HepG2 (cell line): ENCODE data around the gene SRP68. TPM values are rescaled to one million over a fixed set of nuclear protein-coding genes. Genes with fewer than 3 reads are reported as not detected.

Experiments
- ATF1 ChIP-seq: IDR thresholded peaks from 2 replicates; pipeline ENCODE4 v1.6.1; 2016; ENCODE audit warnings: mild to moderate bottlenecking, control low read depth
- BCL3 ChIP-seq: sonication (generic); formaldehyde crosslinking; IDR thresholded peaks from 2 replicates; pipeline ENCODE4 v1.5.1; 2020; ENCODE audit warnings: mild to moderate bottlenecking, missing genetic modification reagents, moderate library complexity
- BHLHE40 ChIP-seq: IDR thresholded peaks from 2 replicates; pipeline ENCODE4 v1.6.1; 2011; ENCODE audit warnings: low read length, improper control_type of control experiment
- CCDC6 ChIP-seq: sonication (generic); formaldehyde crosslinking; IDR thresholded peaks from 2 replicates; pipeline ENCODE4 v1.8.1; 2022; ENCODE audit warnings: mild to moderate bottlenecking, missing genetic modification reagents, moderate library complexity
- DNMT3B ChIP-seq: conservative IDR thresholded peaks from 2 replicates; pipeline ENCODE4 v1.6.1; 2016; ENCODE audit warnings: missing biosample characterization, control low read depth
- EP300 ChIP-seq, 3 experiments: sonication (generic) in 1 of 3; formaldehyde crosslinking in 1 of 3; IDR thresholded peaks; 2 replicates each; pipeline versions ENCODE4 v1.5.1 to v1.6.1; 2011 to 2020; ENCODE audit warnings: low read depth in 2 of 3, low read length in 2 of 3, borderline replicate concordance in 1 of 3, improper control_type of control experiment in 1 of 3, mild to moderate bottlenecking in 1 of 3, missing genetic modification reagents in 1 of 3, moderate library complexity in 1 of 3
- FOXC1 ChIP-seq: sonication (generic); formaldehyde crosslinking; IDR thresholded peaks from 2 replicates; pipeline ENCODE4 v1.8.0; 2022; ENCODE audit warnings: mild to moderate bottlenecking, missing genetic modification reagents, borderline replicate concordance
- FOXO1 ChIP-seq: sonication (generic); formaldehyde crosslinking; IDR thresholded peaks from 2 replicates; pipeline ENCODE4 v1.4.0; 2020; ENCODE audit warnings: missing genetic modification reagents
- GPN1 ChIP-seq: sonication (generic); formaldehyde crosslinking; IDR thresholded peaks from 2 replicates; pipeline ENCODE4 v1.5.1; 2020; ENCODE audit warnings: missing genetic modification reagents, borderline replicate concordance
- HOXA3 ChIP-seq: sonication (generic); formaldehyde crosslinking; IDR thresholded peaks from 2 replicates; pipeline ENCODE4 v1.5.0; 2020; ENCODE audit warnings: missing genetic modification reagents
- SIX4 ChIP-seq: sonication (generic); formaldehyde crosslinking; IDR thresholded peaks from 2 replicates; pipeline ENCODE4 v1.4.0; 2020; ENCODE audit warnings: missing genetic modification reagents
- TFDP2 ChIP-seq: sonication (generic); formaldehyde crosslinking; IDR thresholded peaks from 2 replicates; pipeline ENCODE4 v1.4.0; 2020; ENCODE audit warnings: missing genetic modification reagents
- ZBTB38 ChIP-seq: sonication (generic); formaldehyde crosslinking; IDR thresholded peaks from 2 replicates; pipeline ENCODE4 v1.5.1; 2020; ENCODE audit warnings: mild to moderate bottlenecking, missing genetic modification reagents
- ZFP37 ChIP-seq: sonication (generic); formaldehyde crosslinking; IDR thresholded peaks from 2 replicates; pipeline ENCODE4 v1.4.0; 2020; ENCODE audit warnings: missing genetic modification reagents, borderline replicate concordance
- ZKSCAN1 ChIP-seq: fragments of 150-350 bp; IDR thresholded peaks from 2 replicates; pipeline ENCODE4 v1.6.1; 2014; ENCODE audit warnings: low read length
- ZNF160 ChIP-seq: sonication (generic); formaldehyde crosslinking; IDR thresholded peaks from 2 replicates; pipeline ENCODE4 v1.8.0; 2022; ENCODE audit warnings: mild to moderate bottlenecking, inconsistent platforms, missing genetic modification reagents
- ZNF180 ChIP-seq: sonication (generic); formaldehyde crosslinking; IDR thresholded peaks from 2 replicates; pipeline ENCODE4 v1.4.0; 2020; ENCODE audit warnings: low read depth, missing genetic modification reagents, borderline replicate concordance
- ZNF501 ChIP-seq: sonication (generic); formaldehyde crosslinking; IDR thresholded peaks from 2 replicates; pipeline ENCODE4 v1.5.1; 2020; ENCODE audit warnings: mild to moderate bottlenecking, moderate library complexity, missing genetic modification reagents
- ZNF552 ChIP-seq: sonication (generic); formaldehyde crosslinking; IDR thresholded peaks from 2 replicates; pipeline ENCODE4 v1.9.0; 2022; ENCODE audit warnings: missing genetic modification reagents, mild to moderate bottlenecking, borderline replicate concordance
- ZNF7 ChIP-seq: IDR thresholded peaks from 2 replicates; pipeline ENCODE4 v1.6.1; 2016; ENCODE audit warnings: missing biosample characterization, missing genetic modification reagents
- ZNF746 ChIP-seq: sonication (generic); formaldehyde crosslinking; IDR thresholded peaks from 2 replicates; pipeline ENCODE4 v1.8.0; 2022; ENCODE audit warnings: mild to moderate bottlenecking, missing genetic modification reagents
- ZZZ3 ChIP-seq: sonication (generic); formaldehyde crosslinking; IDR thresholded peaks from 2 replicates; pipeline ENCODE4 v1.4.0; 2020; ENCODE audit warnings: missing genetic modification reagents, mild to moderate bottlenecking, borderline replicate concordance
- polyA plus RNA-seq, 8 experiments: library from polyadenylated mRNA; depleted of rRNA in 3 of 8; stranded (reverse) in 7 of 8; unstranded in 1 of 8; fragments of >200 nt; fragmentation: Illumina TruSeq in 4 of 8; extraction: Trizol in 4 of 8; gene quantifications; 2 replicates each; pipeline versions ENCODE4 v1.2.1 to v1.2.3, GENCODE V29; 2011 to 2016; ENCODE audit warnings: low read depth in 4 of 8, missing spikeins in 1 of 8, mixed read lengths in 1 of 8; ENCODE audit not compliant: insufficient read depth in 1 of 8
- total RNA-seq, 5 experiments: library from RNA; depleted of rRNA; stranded (reverse); fragments of >200 nt; fragmentation: Illumina TruSeq; extraction: Trizol; gene quantifications; 2 replicates each; pipeline ENCODE4 v1.2.3, GENCODE V29; 2016; ENCODE audit warnings: low read depth in 1 of 5
- TF ChIP-seq, protein P1 (sequence below): sonication (generic); formaldehyde crosslinking; IDR thresholded peaks from 2 replicates; pipeline ENCODE4 v1.5.0; 2020; ENCODE audit warnings: missing genetic modification reagents
- TF ChIP-seq, protein P2 (sequence below): IDR thresholded peaks from 2 replicates; pipeline ENCODE4 v1.6.1; 2016; ENCODE audit warnings: low read depth
- TF ChIP-seq, protein P3 (sequence below): sonication (generic); formaldehyde crosslinking; IDR thresholded peaks from 2 replicates; pipeline ENCODE4 v1.4.0; 2020; ENCODE audit warnings: mild to moderate bottlenecking, low read depth, missing genetic modification reagents

Gene SRP68
- total and polyA plus RNA-seq, 2 of the 13 experiments (the other 11 are each of a cell fraction or from before 2014, with no cell fraction given), result 39.8 to 74.3 TPM

DNA sequence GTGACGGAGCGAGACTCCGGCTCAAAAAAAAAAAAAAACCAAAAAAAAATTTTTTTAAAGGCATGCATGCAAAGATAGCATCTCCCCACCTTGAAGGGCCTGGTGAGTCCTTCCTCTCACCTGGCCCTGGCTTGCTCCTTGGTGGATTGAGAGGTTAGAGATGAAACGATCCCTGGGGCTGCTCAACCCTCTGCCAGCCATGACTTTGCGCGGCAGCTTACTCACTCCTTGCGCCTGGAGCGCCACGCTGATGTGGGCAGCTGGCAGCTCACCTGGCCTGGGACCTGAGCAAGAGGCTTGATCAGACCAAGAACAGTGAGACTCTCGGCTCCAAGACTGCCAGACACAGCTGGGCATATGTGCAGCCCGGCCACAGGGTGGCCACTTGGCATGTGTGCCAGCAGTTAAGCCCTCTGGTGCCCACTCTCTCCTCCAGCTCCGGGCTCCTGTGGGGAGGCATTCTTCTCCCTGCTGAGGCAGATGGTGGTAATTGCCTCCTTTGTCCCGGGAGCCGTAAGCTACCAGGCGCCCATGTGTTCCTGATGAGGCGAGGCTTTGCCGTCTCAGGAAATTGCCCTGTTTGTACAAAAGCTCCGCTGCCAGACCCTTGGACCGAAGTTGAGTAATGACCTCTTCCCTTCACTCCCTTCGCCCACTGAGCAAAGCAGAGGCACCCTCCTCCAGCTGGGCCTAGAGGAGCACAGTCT, 40.1 kb downstream of the SRP68 start (continued):
- TF ChIP-seq ZNF7 (CRISPR knock-in tag) (no peak), SIX4 (no peak), EP300 (IDR thresholded peaks at IDR 0.05; ENCODE audit: low read depth in 2 of 2, low read length in 2 of 2) (peak in 1 of 2 experiments; percentile 55; a peak in 1 of 4 replicates), EP300 (CRISPR knock-in tag; IDR thresholded peaks at IDR 0.05; ENCODE audit: borderline replicate concordance) (0 out of 2 replicates have a peak, but pooled peaks have one; percentile 61), CCDC6 (no peak), FOXC1 (peak; percentile 65), ZNF160 (CRISPR knock-in tag) (no peak), HOXA3 (CRISPR knock-in tag) (peak; percentile 68), BHLHE40 (no peak), FOXO1 (0 out of 2 replicates have a peak, but pooled peaks have one; percentile 40), GPN1 (no peak), ZZZ3 (no peak), ZNF180 (CRISPR knock-in tag) (no peak), DNMT3B (no peak), ATF1 (CRISPR knock-in tag) (no peak), ZNF552 (CRISPR knock-in tag) (no peak), ZBTB38 (CRISPR knock-in tag) (peak; percentile 41; the same call in 1 of the 2 replicates), ZNF501 (CRISPR knock-in tag) (no peak; the same call in 1 of the 2 replicates), ZNF746 (CRISPR knock-in tag) (no peak), ZKSCAN1 (no peak), ZFP37 (CRISPR knock-in tag) (no peak), BCL3 (no peak), TFDP2 (CRISPR knock-in tag) (peak; percentile 66; the same call in 1 of the 2 replicates)
- TF ChIP-seq, protein P1, sequence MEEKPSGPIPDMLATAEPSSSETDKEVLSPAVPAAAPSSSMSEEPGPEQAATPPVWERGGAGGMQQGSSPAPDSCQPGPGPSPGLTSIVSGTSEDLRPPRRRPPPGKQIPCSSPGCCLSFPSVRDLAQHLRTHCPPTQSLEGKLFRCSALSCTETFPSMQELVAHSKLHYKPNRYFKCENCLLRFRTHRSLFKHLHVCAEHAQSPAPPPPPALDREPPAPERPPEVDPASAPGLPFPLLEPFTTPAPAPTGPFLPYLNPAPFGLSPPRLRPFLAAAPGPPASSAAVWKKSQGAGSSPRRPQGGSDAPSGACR (CRISPR knock-in tag), result no peak
- TF ChIP-seq, protein P2, sequence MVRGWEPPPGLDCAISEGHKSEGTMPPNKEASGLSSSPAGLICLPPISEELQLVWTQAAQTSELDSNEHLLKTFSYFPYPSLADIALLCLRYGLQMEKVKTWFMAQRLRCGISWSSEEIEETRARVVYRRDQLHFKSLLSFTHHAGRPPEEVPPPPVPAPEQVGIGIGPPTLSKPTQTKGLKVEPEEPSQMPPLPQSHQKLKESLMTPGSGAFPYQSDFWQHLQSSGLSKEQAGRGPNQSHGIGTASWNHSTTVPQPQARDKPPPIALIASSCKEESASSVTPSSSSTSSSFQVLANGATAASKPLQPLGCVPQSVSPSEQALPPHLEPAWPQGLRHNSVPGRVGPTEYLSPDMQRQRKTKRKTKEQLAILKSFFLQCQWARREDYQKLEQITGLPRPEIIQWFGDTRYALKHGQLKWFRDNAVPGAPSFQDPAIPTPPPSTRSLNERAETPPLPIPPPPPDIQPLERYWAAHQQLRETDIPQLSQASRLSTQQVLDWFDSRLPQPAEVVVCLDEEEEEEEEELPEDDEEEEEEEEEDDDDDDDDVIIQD (CRISPR knock-in tag), result peak; percentile 26; the same call in 1 of the 2 replicates
- TF ChIP-seq, protein P3, sequence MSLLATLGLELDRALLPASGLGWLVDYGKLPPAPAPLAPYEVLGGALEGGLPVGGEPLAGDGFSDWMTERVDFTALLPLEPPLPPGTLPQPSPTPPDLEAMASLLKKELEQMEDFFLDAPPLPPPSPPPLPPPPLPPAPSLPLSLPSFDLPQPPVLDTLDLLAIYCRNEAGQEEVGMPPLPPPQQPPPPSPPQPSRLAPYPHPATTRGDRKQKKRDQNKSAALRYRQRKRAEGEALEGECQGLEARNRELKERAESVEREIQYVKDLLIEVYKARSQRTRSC (CRISPR knock-in tag), result no peak
